GM13976 (cell line): Measurements from ENCODE around the gene FRZB.
"Not testable (repeated sequence)": the region's sequence is repeated elsewhere in the genome, so short reads cannot be mapped to it uniquely, and the experiment has no call there.

ENCODE experiments used
- DNase-seq: peaks from one replicate; pipeline ENCODE4 v3.0.0; 2012; ENCODE audit warnings: low spot score
- CTCF ChIP-seq: IDR thresholded peaks from 2 replicates; pipeline ENCODE4 v1.5.1; 2012; ENCODE audit warnings: borderline replicate concordance, mild to moderate bottlenecking; ENCODE audit not compliant: insufficient read depth; ENCODE audit errors: extremely low read depth, missing control alignments, control extremely low read depth
- in situ Hi-C: fragments of 300-500 bp; cut with MboI; formaldehyde crosslinking; loops from one replicate; pipeline ENCODE4 v1.12.0; 2022; ENCODE audit warnings: low sequenced_read_pairs, mixed read lengths, inconsistent platforms; ENCODE audit not compliant: unreplicated experiment

FRZB gene

GRCh38 chr2:182897137-182897536 lies 30.7 kb upstream of the FRZB start:
- in situ Hi-C loops, result no loop called here
- TF ChIP-seq CTCF, result no peak
- DNase-seq, result no peak

- no peak for DNase-seq
- TF ChIP-seq CTCF, result no peak
- in situ Hi-C loops, result no loop called here
These were observed 29.4 kb upstream of the FRZB start for GRCh38 chr2:182895798-182896197.

- no peak for TF ChIP-seq CTCF
- in situ Hi-C loops, result no loop called here
- DNase-seq, result no peak
These were observed 28.7 kb upstream of the FRZB start for GRCh38 chr2:182895169-182895568.

- in situ Hi-C loops, result no loop called here
- no peak for DNase-seq
- no peak for TF ChIP-seq CTCF
These were observed 27.7 kb upstream of the FRZB start for GRCh38 chr2:182894174-182894573.

- no peak for TF ChIP-seq CTCF
- in situ Hi-C loops, result no loop called here
- DNase-seq, result no peak
These were observed 27.2 kb upstream of the FRZB start for GRCh38 chr2:182893666-182894065.

- DNase-seq, in situ Hi-C loops: not testable (repeated sequence)
These were observed 26.6 kb upstream of the FRZB start for GRCh38 chr2:182893035-182893434.

GRCh38 chr2:182891611-182892010 lies 25.2 kb upstream of the FRZB start:
- TF ChIP-seq CTCF, result no peak
- DNase-seq, result no peak
- in situ Hi-C loops, result no loop called here

GRCh38 chr2:182890773-182891378 lies 24.4 kb upstream of the FRZB start:
- in situ Hi-C loops, result no loop called here
- no peak for DNase-seq
- TF ChIP-seq CTCF, result no peak
